Measurements from ENCODE around the gene HBG1. TPM values are rescaled to one million over a fixed set of nuclear protein-coding genes. Genes with fewer than 3 reads are reported as not detected.

Gene HBG1
- total RNA-seq, 1 experiment from 2014 or later, result 2.3 TPM

- ATAC-seq, result no peak
- Histone ChIP-seq H3K4me1 (ENCODE audit: control insufficient read depth, insufficient read depth, low read length) (no peaks in the 10 kb centered on the region), H3K27me3 (ENCODE audit: control insufficient read depth, insufficient read depth, low read length) (no peaks in the 10 kb centered on the region), H3K9me3 (ENCODE audit: control insufficient read depth, insufficient read depth, low read depth, low read length) (no peaks in the 10 kb centered on the region), H3K27ac (ENCODE audit: low read length) (no peak overlapping the region), H3K36me3 (ENCODE audit: control insufficient read depth, insufficient read depth, low read length) (no peaks in the 10 kb centered on the region), H3K4me3 (ENCODE audit: low read depth in 2 of 2, low read length in 2 of 2) (no peak overlapping the region)
- no peak for TF ChIP-seq TCF7L2 (IDR thresholded peaks at IDR 0.05; ENCODE audit: low read depth, low read length)
- TF ChIP-seq SIN3A (IDR thresholded peaks at IDR 0.05; ENCODE audit: borderline replicate concordance, insufficient read depth, low read depth, low read length), result no peak
- TF ChIP-seq CTCF (IDR thresholded peaks at IDR 0.05), result no peak
- intact Hi-C loops (cut with micrococcal nuclease; ENCODE audit: unreplicated experiment), result no loop called here
- ChIA-PET CTCF (no interaction called here), POLR2A (no interaction called here)
- DNase-seq (ENCODE audit: low read depth, low spot score), result no peak
- in situ Hi-C loops (cut with HindIII; ENCODE audit: low pct_unique_long_range_greater_than_20kb, low sequenced_read_pairs), result no loop called here
- no TSS peak for BruUV-seq (replicated peaks)
Measured at GRCh38 chr11:5225480-5225871, 24.2 kb downstream of the HBG1 start.

DNA sequence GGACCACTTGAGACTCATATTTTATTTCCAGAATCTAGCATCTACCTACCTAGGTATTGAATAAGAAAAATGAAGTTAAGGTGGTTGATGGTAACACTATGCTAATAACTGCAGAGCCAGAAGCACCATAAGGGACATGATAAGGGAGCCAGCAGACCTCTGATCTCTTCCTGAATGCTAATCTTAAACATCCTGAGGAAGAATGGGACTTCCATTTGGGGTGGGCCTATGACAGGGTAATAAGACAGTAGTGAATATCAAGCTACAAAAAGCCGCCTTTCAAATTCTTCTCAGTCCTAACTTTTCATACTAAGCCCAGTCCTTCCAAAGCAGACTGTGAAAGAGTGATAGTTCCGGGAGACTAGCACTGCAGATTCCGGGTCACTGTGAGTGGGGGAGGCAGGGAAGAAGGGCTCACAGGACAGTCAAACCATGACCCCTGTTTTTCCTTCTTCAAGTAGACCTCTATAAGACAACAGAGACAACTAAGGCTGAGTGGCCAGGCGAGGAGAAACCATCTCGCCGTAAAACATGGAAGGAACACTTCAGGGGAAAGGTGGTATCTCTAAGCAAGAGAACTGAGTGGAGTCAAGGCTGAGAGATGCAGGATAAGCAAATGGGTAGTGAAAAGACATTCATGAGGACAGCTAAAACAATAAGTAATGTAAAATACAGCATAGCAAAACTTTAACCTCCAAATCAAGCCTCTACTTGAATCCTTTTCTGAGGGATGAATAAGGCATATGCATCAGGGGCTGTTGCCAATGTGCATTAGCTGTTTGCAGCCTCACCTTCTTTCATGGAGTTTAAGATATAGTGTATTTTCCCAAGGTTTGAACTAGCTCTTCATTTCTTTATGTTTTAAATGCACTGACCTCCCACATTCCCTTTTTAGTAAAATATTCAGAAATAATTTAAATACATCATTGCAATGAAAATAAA lies 24.8 kb downstream of the HBG1 start:
- CTCF ChIA-PET, result no interaction called here
- H3K4me1 ChIP-seq (ENCODE audit: control insufficient read depth, insufficient read depth, low read length), result no peaks in the 10 kb centered on the region
- H3K9me3 ChIP-seq (ENCODE audit: control insufficient read depth, insufficient read depth, low read depth, low read length), result no peaks in the 10 kb centered on the region
- no peak for DNase-seq (ENCODE audit: low read depth, low spot score)
- no peaks in the 10 kb centered on the region for H3K36me3 ChIP-seq (ENCODE audit: control insufficient read depth, insufficient read depth, low read length)
- intact Hi-C loops (cut with micrococcal nuclease; ENCODE audit: unreplicated experiment), result no loop called here
- H3K27me3 ChIP-seq (ENCODE audit: control insufficient read depth, insufficient read depth, low read length), result no peaks in the 10 kb centered on the region
- in situ Hi-C loops (cut with HindIII; ENCODE audit: low pct_unique_long_range_greater_than_20kb, low sequenced_read_pairs), result no loop called here
- no peak overlapping the region for H3K4me3 ChIP-seq (ENCODE audit: low read depth in 2 of 2, low read length in 2 of 2)
- POLR2A ChIA-PET, result no interaction called here
- H3K27ac ChIP-seq (ENCODE audit: low read length), result no peak overlapping the region
- BruUV-seq (replicated peaks), result no TSS peak
- ATAC-seq, result no peak
- TF ChIP-seq POLR2AphosphoS5 (IDR thresholded peaks at IDR 0.05; ENCODE audit: low read depth, low read length) (no peak), SIN3A (IDR thresholded peaks at IDR 0.05; ENCODE audit: borderline replicate concordance, insufficient read depth, low read depth, low read length) (no peak), TCF7L2 (IDR thresholded peaks at IDR 0.05; ENCODE audit: low read depth, low read length) (no peak), REST (IDR thresholded peaks at IDR 0.05; ENCODE audit: insufficient read depth in 1 of 2, low read depth in 2 of 2, low read length in 1 of 2) (no peak), CTCF (IDR thresholded peaks at IDR 0.05) (no peak)
